ENCODE data around the gene PPIL4. TPM values are rescaled to one million over a fixed set of nuclear protein-coding genes. Genes with fewer than 3 reads are reported as not detected.

PPIL4 gene
- total RNA-seq, 1 experiment from 2014 or later, result 36.9 TPM

DNA sequence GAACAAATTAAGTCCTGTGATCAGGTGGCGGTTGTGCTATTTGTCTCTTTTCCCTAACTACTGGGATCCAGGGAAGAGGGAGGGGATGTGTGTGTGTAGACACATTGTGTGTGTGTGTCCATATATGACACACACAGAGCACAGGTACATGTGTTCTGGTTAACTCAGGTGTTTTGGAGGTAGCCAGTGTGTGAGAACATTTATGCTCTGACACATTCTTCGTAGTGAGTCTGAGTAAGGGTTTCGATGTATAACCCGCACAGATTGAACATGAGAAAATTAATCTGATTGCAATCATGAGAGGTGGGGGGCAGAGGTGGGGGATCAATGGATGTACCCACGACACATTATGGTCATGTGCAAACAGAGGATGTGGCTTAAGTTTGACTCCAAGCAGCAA is 73.6 kb downstream of the PPIL4 start:
- no CpG with 5 or more reads among the region's 5 CpGs for WGBS (ENCODE audit: extremely low coverage, insufficient read length, low lambda C conversion rate)
- no peak overlapping the region for H2BK12ac ChIP-seq (ENCODE audit: insufficient read length, low read depth, low read length)
- no peak overlapping the region for H4K91ac ChIP-seq (ENCODE audit: insufficient read length, low read depth, low read length)
- no peak overlapping the region for H3K27ac ChIP-seq (ENCODE audit: insufficient read length, low read depth, low read length)
- TF ChIP-seq CTCF (conservative IDR thresholded peaks at IDR 0.05), result no peak
- Mint-ChIP-seq H3K9me3 (no peaks in the 10 kb centered on the region), H3K36me3 (ENCODE audit: insufficient read depth in 1 of 3, low read depth in 3 of 3) (no peaks in the 10 kb centered on the region), H3K4me3 (no peak overlapping the region), H3K27me3 (ENCODE audit: low read depth) (no peaks in the 10 kb centered on the region), H3K27ac (no peak overlapping the region; a peak in 1 of 7 replicates), H3K4me1 (peaks cover 8 to 9% of the 10 kb centered on the region in 2 experiments)
- no peak overlapping the region for H3K18ac ChIP-seq (ENCODE audit: insufficient read length, low read depth, low read length)
- H3K79me2 ChIP-seq (ENCODE audit: insufficient read depth, low read length), result no peaks in the 10 kb centered on the region
- H2BK120ac ChIP-seq (ENCODE audit: low read depth, low read length, poor library complexity, severe bottlenecking), result no peak overlapping the region
- H2BK15ac ChIP-seq (ENCODE audit: low read depth, low read length), result no peak overlapping the region
- H3K4ac ChIP-seq (ENCODE audit: low read depth, low read length), result no peak overlapping the region
- H3K56ac ChIP-seq (ENCODE audit: insufficient read length, low read depth, low read length), result no peak overlapping the region
- H3T11ph ChIP-seq (ENCODE audit: low read length), result no peak overlapping the region
- H3K14ac ChIP-seq (ENCODE audit: insufficient read depth, low read length), result no peak overlapping the region
- H4K5ac ChIP-seq (ENCODE audit: insufficient read length, low read depth, low read length), result no peak overlapping the region
- H4K8ac ChIP-seq (replicated peaks; ENCODE audit: insufficient read length, low read depth, low read length), result no peak overlapping the region
- no peaks in the 10 kb centered on the region for H3K4me1 ChIP-seq (ENCODE audit: insufficient read depth, low read length)
- no peak overlapping the region for H2AFZ ChIP-seq (ENCODE audit: low read length)
- H3K9me3 ChIP-seq (ENCODE audit: control insufficient read depth, low read depth, low read length), result no peaks in the 10 kb centered on the region
- DNase-seq, result no peak
- H3K27me3 ChIP-seq (ENCODE audit: insufficient read depth, low read length), result no peaks in the 10 kb centered on the region
- H3K23me2 ChIP-seq (ENCODE audit: insufficient read length, low read depth, low read length, poor library complexity, severe bottlenecking), result no peaks in the 10 kb centered on the region
- H3K23ac ChIP-seq (ENCODE audit: insufficient read length, low read depth, low read length), result no peak overlapping the region
- H2BK5ac ChIP-seq (ENCODE audit: insufficient read length, low read length), result no peak overlapping the region
- no peak overlapping the region for H3K9ac ChIP-seq (ENCODE audit: extremely low read depth, insufficient read length, low read length)
- no peaks in the 10 kb centered on the region for H4K20me1 ChIP-seq (ENCODE audit: control insufficient read depth, insufficient read depth, insufficient read length)
- H2AK5ac ChIP-seq (ENCODE audit: insufficient read length, low read length), result no peak overlapping the region
- no peaks in the 10 kb centered on the region for H3K79me1 ChIP-seq (ENCODE audit: insufficient read depth, low read depth, low read length, poor library complexity, severe bottlenecking)
- no peak overlapping the region for H2BK20ac ChIP-seq (ENCODE audit: low read depth, low read length, poor library complexity, severe bottlenecking)
- no peak overlapping the region for H3K4me2 ChIP-seq (ENCODE audit: insufficient read depth, insufficient read length, low read length)

Data from H9 (cell line).